ENCODE data around the gene TTC39B. TPM values are rescaled to one million over a fixed set of nuclear protein-coding genes. Genes with fewer than 3 reads are reported as not detected.

TTC39B gene

DNA sequence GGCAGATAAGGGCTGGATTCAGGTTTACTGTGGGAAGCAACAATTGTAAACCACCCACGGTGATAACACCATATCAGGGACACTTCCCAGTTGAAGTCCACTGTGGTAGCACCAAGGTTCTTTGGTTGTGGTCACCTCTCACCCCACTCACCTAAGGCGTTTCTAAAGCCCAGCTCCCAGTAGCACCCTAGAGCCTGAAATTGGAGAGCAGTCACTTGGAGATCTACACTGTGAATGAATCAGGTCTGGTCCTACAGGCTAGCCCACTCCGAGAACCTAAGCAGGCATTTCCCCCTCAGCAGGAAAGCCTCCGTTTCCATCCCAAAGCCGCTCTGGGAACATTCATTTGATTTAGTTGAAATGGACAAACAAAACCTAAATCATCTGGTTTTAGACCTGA lies 191.3 kb downstream of the TTC39B start:
- Histone ChIP-seq H3K9me3 (replicated peaks in 1 of 2; ENCODE audit: control insufficient read depth in 2 of 2, insufficient read depth in 1 of 2, low read depth in 1 of 2, low read length in 2 of 2) (no peaks in the 10 kb centered on the region), H3K4ac (ENCODE audit: low read length) (no peak overlapping the region), H4K91ac (ENCODE audit: low read depth, low read length, poor library complexity) (no peak overlapping the region), H3K4me1 (ENCODE audit: control insufficient read depth in 2 of 2, insufficient read depth in 1 of 2, low read depth in 1 of 2, low read length in 2 of 2) (peaks cover 7% of the 10 kb centered on the region in 2 donors), H3K9ac (ENCODE audit: low read depth, low read length, poor library complexity) (no peak overlapping the region), H2BK120ac (ENCODE audit: low read depth, low read length) (no peak overlapping the region), H2BK5ac (ENCODE audit: low read length) (no peak overlapping the region), H2BK15ac (ENCODE audit: low read length) (no peak overlapping the region), H4K8ac (ENCODE audit: low read depth, low read length) (no peak overlapping the region), H3K18ac (ENCODE audit: low read length) (no peak overlapping the region), H3K27me3 (ENCODE audit: control insufficient read depth in 3 of 3, insufficient read depth in 3 of 3, low read depth in 1 of 3, low read length in 3 of 3) (no peaks in the 10 kb centered on the region), H3K14ac (ENCODE audit: low read length) (no peak overlapping the region), H3K79me1 (ENCODE audit: low read depth, low read length) (no peaks in the 10 kb centered on the region), H3K4me3 (ENCODE audit: low read length in 2 of 2) (no peak overlapping the region), H2AFZ (ENCODE audit: low read length) (peak overlapping the region; percentile 85), H3K36me3 (replicated peaks in 1 of 2; ENCODE audit: control insufficient read depth in 2 of 2, insufficient read depth in 2 of 2, low read length in 2 of 2) (no peaks in the 10 kb centered on the region), H2BK12ac (ENCODE audit: low read length) (no peak overlapping the region), H3K27ac (replicated peaks; ENCODE audit: low read length) (no peak overlapping the region), H3K23ac (ENCODE audit: low read depth, low read length, poor library complexity) (no peak overlapping the region), H3K4me2 (ENCODE audit: insufficient read depth, low read length, poor library complexity, severe bottlenecking) (no peak overlapping the region), H2AK5ac (ENCODE audit: low read depth, low read length) (no peak overlapping the region)
- WGBS, 2 donors (ENCODE audit: extremely low coverage in 2 of 2, insufficient read length in 2 of 2, insufficient replicate concordance in 1 of 2): no CpG with 5 or more reads among the region's 5 CpGs
- no peak for DNase-seq (ENCODE audit: low spot score)

DNA sequence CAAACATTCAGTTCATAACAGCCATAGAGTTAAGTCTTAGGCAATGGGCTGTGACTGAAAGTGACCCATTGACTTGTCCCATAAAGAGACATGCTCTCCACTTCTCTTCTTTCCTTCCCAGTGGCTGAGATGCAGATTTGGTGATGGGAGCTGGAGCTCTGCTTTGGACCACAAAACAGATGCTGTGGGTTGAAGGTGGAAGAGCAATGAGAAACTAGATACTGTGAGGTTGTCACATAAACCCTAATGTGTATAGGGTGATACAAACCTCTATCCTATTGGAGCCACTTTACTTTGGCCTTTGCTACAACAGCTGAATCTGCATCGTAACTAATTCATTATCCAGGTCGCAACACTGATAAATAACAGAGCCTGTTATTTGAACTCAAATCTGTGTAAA lies 192.0 kb downstream of the TTC39B start:
- no peak overlapping the region for H2AK5ac ChIP-seq (ENCODE audit: low read depth, low read length)
- no peak overlapping the region for H3K4ac ChIP-seq (ENCODE audit: low read length)
- H3K9ac ChIP-seq (ENCODE audit: low read depth, low read length, poor library complexity): no peak overlapping the region
- no peaks in the 10 kb centered on the region for H3K79me1 ChIP-seq (ENCODE audit: low read depth, low read length)
- no peak overlapping the region for H2BK120ac ChIP-seq (ENCODE audit: low read depth, low read length)
- no peak overlapping the region for H2BK5ac ChIP-seq (ENCODE audit: low read length)
- H3K36me3 ChIP-seq (replicated peaks in 1 of 2; ENCODE audit: control insufficient read depth in 2 of 2, insufficient read depth in 2 of 2, low read length in 2 of 2): no peaks in the 10 kb centered on the region
- H2BK15ac ChIP-seq (ENCODE audit: low read length): no peak overlapping the region
- no peak overlapping the region for H4K8ac ChIP-seq (ENCODE audit: low read depth, low read length)
- H4K91ac ChIP-seq (ENCODE audit: low read depth, low read length, poor library complexity): no peak overlapping the region
- peak overlapping the region; percentile 85 for H2AFZ ChIP-seq (ENCODE audit: low read length)
- no peak for DNase-seq (ENCODE audit: low spot score)
- no peaks in the 10 kb centered on the region for H3K9me3 ChIP-seq (replicated peaks in 1 of 2; ENCODE audit: control insufficient read depth in 2 of 2, insufficient read depth in 1 of 2, low read depth in 1 of 2, low read length in 2 of 2)
- H3K23ac ChIP-seq (ENCODE audit: low read depth, low read length, poor library complexity): no peak overlapping the region
- peaks cover 7% of the 10 kb centered on the region in 2 donors for H3K4me1 ChIP-seq (ENCODE audit: control insufficient read depth in 2 of 2, insufficient read depth in 1 of 2, low read depth in 1 of 2, low read length in 2 of 2)
- no peak overlapping the region for H3K4me2 ChIP-seq (ENCODE audit: insufficient read depth, low read length, poor library complexity, severe bottlenecking)
- no peak overlapping the region for H3K27ac ChIP-seq (replicated peaks; ENCODE audit: low read length)
- no peaks in the 10 kb centered on the region for H3K27me3 ChIP-seq (ENCODE audit: control insufficient read depth in 3 of 3, insufficient read depth in 3 of 3, low read depth in 1 of 3, low read length in 3 of 3)
- no CpG with 5 or more reads among the region's 2 CpGs for WGBS, 2 donors (ENCODE audit: extremely low coverage in 2 of 2, insufficient read length in 2 of 2, insufficient replicate concordance in 1 of 2)
- H3K18ac ChIP-seq (ENCODE audit: low read length): no peak overlapping the region
- no peak overlapping the region for H2BK12ac ChIP-seq (ENCODE audit: low read length)
- H3K4me3 ChIP-seq (ENCODE audit: low read length in 2 of 2): no peak overlapping the region
- H3K14ac ChIP-seq (ENCODE audit: low read length): no peak overlapping the region

Small RNAs within 50 kb of the gene (small RNA-seq; reads per million reads assigned to genes)
- not detected for gene RNU6-559P (ENCODE audit: insufficient read depth)

Measured in neuronal stem cell (in vitro differentiated cells).